Liver (tissue), 9 donors: Measurements from ENCODE around the gene TCF25. TPM values are rescaled to one million over a fixed set of nuclear protein-coding genes. Genes with fewer than 3 reads are reported as not detected.

Experiments used
- DNase-seq: peaks from one replicate; pipeline ENCODE4 v3.0.0-alpha.2; 2017; ENCODE audit warnings: low spot score
- H3K27ac ChIP-seq, 2 donors: one replicate each; pipeline ENCODE4 v1.7.0; 2013; ENCODE audit warnings: inconsistent platforms in 2 of 2, low read length in 2 of 2, control low read depth in 1 of 2, low read depth in 1 of 2, mild to moderate bottlenecking in 1 of 2
- H3K27me3 ChIP-seq, 4 donors: one replicate each; pipeline versions ENCODE4 v1.6.1 to v1.7.0; 2013; ENCODE audit warnings: low read length in 3 of 4, inconsistent platforms in 1 of 4, mild to moderate bottlenecking in 1 of 4, moderate library complexity in 1 of 4; ENCODE audit not compliant: control insufficient read depth in 4 of 4, insufficient read depth in 4 of 4
- H3K36me3 ChIP-seq, 4 donors: one replicate each; pipeline versions ENCODE4 v1.6.1 to v1.7.0; 2013; ENCODE audit warnings: low read length in 3 of 4, mild to moderate bottlenecking in 3 of 4, low read depth in 1 of 4, moderate library complexity in 1 of 4; ENCODE audit not compliant: control insufficient read depth in 4 of 4, insufficient read depth in 3 of 4
- H3K4me1 ChIP-seq, 4 donors: one replicate each; pipeline versions ENCODE4 v1.6.1 to v1.7.0; 2013; ENCODE audit warnings: low read length in 3 of 4, mild to moderate bottlenecking in 3 of 4, moderate library complexity in 1 of 4; ENCODE audit not compliant: control insufficient read depth in 4 of 4, insufficient read depth in 4 of 4
- H3K4me3 ChIP-seq, 3 donors: one replicate each; pipeline versions ENCODE4 v1.6.1 to v1.7.0; 2013; ENCODE audit warnings: low read length in 3 of 3, control low read depth in 1 of 3, low read depth in 1 of 3, mild to moderate bottlenecking in 1 of 3
- H3K9ac ChIP-seq, 2 donors: one replicate each; pipeline ENCODE4 v1.7.0; 2013; ENCODE audit warnings: low read length in 2 of 2, mild to moderate bottlenecking in 2 of 2, moderate library complexity in 2 of 2, control low read depth in 1 of 2, low read depth in 1 of 2
- H3K9me3 ChIP-seq, 4 donors: one replicate each; pipeline versions ENCODE4 v1.6.1 to v1.7.0; 2013; ENCODE audit warnings: low read length in 3 of 4; ENCODE audit not compliant: control insufficient read depth in 4 of 4
- FOXA1 ChIP-seq: IDR thresholded peaks from 2 replicates; pipeline ENCODE4 v1.6.1; 2016; ENCODE audit warnings: antibody characterized with exemption
- FOXA2 ChIP-seq: IDR thresholded peaks from 2 replicates; pipeline ENCODE4 v1.6.1; 2016; ENCODE audit warnings: antibody characterized with exemption
- GABPA ChIP-seq, 2 donors: IDR thresholded peaks in 1 of 2; conservative IDR thresholded peaks in 1 of 2; 2 replicates each; pipeline ENCODE4 v1.6.1; 2016; ENCODE audit warnings: antibody characterized with exemption in 2 of 2, mild to moderate bottlenecking in 1 of 2, moderate library complexity in 1 of 2
- HNF4A ChIP-seq, 2 donors: conservative IDR thresholded peaks; 2 replicates each; pipeline ENCODE4 v1.6.1; 2016; ENCODE audit warnings: antibody characterized with exemption in 2 of 2, mild to moderate bottlenecking in 2 of 2
- HNF4G ChIP-seq: IDR thresholded peaks from 2 replicates; pipeline ENCODE4 v1.6.1; 2016; ENCODE audit warnings: antibody characterized with exemption
- RAD21 ChIP-seq, 2 donors: IDR thresholded peaks; 2 replicates each; pipeline ENCODE4 v1.6.1; 2016; ENCODE audit warnings: antibody characterized with exemption in 2 of 2, mild to moderate bottlenecking in 2 of 2
- SP1 ChIP-seq: IDR thresholded peaks from 2 replicates; pipeline ENCODE4 v1.6.1; 2018; ENCODE audit warnings: antibody characterized with exemption, mild to moderate bottlenecking
- TAF1 ChIP-seq: conservative IDR thresholded peaks from 2 replicates; pipeline ENCODE4 v1.6.1; 2016; ENCODE audit warnings: antibody characterized with exemption, mild to moderate bottlenecking
- YY1 ChIP-seq: IDR thresholded peaks from 2 replicates; pipeline ENCODE4 v1.6.1; 2016; ENCODE audit warnings: antibody characterized with exemption, mild to moderate bottlenecking
- WGBS: extraction: QIAGEN DNeasy Blood & Tissue Kit; methylation state at CpG from one replicate; pipeline ENCODE4 v1.1.7; 2013; 5-methylcytosine and 5-hydroxymethylcytosine counted together
- polyA plus RNA-seq, 2 donors: library from polyadenylated mRNA; stranded (reverse) in 1 of 2; unstranded in 1 of 2; fragments of 200-250 nt in 1 of 2; fragments of >200 nt in 1 of 2; fragmentation: Nextera tagmentation in 1 of 2; extraction: Ambion mirVana in 1 of 2; gene quantifications; one replicate each; pipeline versions ENCODE4 v1.2.1 to v1.2.3, GENCODE V29; 2013 to 2015
- total RNA-seq, 2 donors: library from RNA; depleted of rRNA; stranded (reverse); fragments of >200 nt; gene quantifications; one replicate each; pipeline ENCODE4 v1.2.3, GENCODE V29; 2014
- TF ChIP-seq, protein P1 (sequence below): IDR thresholded peaks from 2 replicates; pipeline ENCODE4 v1.6.1; 2016; ENCODE audit warnings: antibody characterized with exemption
- TF ChIP-seq, protein P2 (sequence below): IDR thresholded peaks from 2 replicates; pipeline ENCODE4 v1.6.1; 2016; ENCODE audit warnings: antibody characterized with exemption
- TF ChIP-seq, protein P3 (sequence below): fragments of 150-350 bp; IDR thresholded peaks from 2 replicates; pipeline ENCODE4 v1.5.1; 2017; ENCODE audit warnings: improper control_type of control experiment, low read depth, low read length; ENCODE audit not compliant: missing input control
- TF ChIP-seq, protein P4 (sequence below): IDR thresholded peaks from 2 replicates; pipeline ENCODE4 v1.6.1; 2016; ENCODE audit warnings: antibody characterized with exemption, mild to moderate bottlenecking
- TF ChIP-seq, protein P5 (sequence below): IDR thresholded peaks from 2 replicates; pipeline ENCODE4 v1.6.1; 2016; ENCODE audit warnings: antibody characterized with exemption
- donor health status: healthy.
- donor health status: healthy.
- donor health status: healthy.
- donor health status: healthy.
- donor health status: healthy.

Gene TCF25
- total and polyA plus RNA-seq, 4 donors, result 59.6 to 98.8 (median 76.8) TPM

DNA sequence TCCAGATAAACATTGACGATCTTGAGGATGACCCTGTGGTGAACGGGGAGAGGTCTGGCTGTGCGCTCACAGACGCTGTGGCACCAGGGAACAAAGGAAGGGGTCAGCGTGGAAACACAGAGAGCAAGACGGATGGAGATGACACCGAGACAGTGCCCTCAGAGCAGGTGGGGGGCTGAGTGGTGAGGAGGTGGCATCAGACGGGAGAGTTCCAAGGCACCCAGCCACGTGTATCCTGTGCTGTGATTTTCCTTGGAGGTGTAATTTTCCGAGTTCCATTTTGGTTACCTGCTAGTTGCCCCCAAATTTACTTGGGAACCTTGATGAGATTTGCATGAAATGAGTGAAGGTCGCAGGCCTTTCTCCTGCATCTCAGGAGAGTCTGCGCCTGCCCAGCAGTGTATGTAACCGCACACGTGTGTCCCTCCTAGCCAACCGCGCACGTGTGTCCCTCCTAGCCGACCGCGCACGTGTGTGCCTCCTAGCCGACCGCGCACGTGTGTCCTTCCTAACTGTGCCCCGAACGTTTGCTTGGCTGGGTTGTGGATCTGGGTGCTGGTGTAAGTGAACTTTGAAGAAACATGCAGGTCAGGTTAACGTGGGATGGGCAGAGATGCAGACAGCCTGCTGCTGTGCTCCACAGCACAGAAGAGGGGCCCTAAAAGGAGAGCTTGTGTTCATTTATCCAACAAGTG is 10.1 kb downstream of the TCF25 start:
- WGBS, result 94% methylated on average over 28 of the region's 28 CpGs

More for the DNA sequence above, 10.1 kb downstream of the TCF25 start:
- no peak overlapping the region for H3K27ac ChIP-seq
- no peaks in the 10 kb centered on the region for H3K27me3 ChIP-seq
- H3K36me3 ChIP-seq, result peaks cover 27 to 73% (median 46%) of the 10 kb centered on the region in 4 donors
- no peak overlapping the region for H3K4me3 ChIP-seq
- no peaks in the 10 kb centered on the region for H3K4me1 ChIP-seq
- TF ChIP-seq, protein P1, sequence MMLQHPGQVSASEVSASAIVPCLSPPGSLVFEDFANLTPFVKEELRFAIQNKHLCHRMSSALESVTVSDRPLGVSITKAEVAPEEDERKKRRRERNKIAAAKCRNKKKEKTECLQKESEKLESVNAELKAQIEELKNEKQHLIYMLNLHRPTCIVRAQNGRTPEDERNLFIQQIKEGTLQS, result no peak
- TF ChIP-seq HNF4G (no peak), FOXA1 (no peak), HNF4A (conservative IDR thresholded peaks at IDR 0.05) (no peak), GABPA (IDR thresholded peaks at IDR 0.05 in 1 of 2, conservative IDR thresholded peaks at IDR 0.05 in 1 of 2) (no peak), TAF1 (no peak), YY1 (no peak), FOXA2 (no peak), SP1 (no peak), RAD21 (IDR thresholded peaks at IDR 0.05) (no peak)
- TF ChIP-seq, protein P2, sequence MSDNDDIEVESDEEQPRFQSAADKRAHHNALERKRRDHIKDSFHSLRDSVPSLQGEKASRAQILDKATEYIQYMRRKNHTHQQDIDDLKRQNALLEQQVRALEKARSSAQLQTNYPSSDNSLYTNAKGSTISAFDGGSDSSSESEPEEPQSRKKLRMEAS, result no peak
- TF ChIP-seq, protein P3, sequence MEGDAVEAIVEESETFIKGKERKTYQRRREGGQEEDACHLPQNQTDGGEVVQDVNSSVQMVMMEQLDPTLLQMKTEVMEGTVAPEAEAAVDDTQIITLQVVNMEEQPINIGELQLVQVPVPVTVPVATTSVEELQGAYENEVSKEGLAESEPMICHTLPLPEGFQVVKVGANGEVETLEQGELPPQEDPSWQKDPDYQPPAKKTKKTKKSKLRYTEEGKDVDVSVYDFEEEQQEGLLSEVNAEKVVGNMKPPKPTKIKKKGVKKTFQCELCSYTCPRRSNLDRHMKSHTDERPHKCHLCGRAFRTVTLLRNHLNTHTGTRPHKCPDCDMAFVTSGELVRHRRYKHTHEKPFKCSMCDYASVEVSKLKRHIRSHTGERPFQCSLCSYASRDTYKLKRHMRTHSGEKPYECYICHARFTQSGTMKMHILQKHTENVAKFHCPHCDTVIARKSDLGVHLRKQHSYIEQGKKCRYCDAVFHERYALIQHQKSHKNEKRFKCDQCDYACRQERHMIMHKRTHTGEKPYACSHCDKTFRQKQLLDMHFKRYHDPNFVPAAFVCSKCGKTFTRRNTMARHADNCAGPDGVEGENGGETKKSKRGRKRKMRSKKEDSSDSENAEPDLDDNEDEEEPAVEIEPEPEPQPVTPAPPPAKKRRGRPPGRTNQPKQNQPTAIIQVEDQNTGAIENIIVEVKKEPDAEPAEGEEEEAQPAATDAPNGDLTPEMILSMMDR, result no peak
- TF ChIP-seq, protein P4, sequence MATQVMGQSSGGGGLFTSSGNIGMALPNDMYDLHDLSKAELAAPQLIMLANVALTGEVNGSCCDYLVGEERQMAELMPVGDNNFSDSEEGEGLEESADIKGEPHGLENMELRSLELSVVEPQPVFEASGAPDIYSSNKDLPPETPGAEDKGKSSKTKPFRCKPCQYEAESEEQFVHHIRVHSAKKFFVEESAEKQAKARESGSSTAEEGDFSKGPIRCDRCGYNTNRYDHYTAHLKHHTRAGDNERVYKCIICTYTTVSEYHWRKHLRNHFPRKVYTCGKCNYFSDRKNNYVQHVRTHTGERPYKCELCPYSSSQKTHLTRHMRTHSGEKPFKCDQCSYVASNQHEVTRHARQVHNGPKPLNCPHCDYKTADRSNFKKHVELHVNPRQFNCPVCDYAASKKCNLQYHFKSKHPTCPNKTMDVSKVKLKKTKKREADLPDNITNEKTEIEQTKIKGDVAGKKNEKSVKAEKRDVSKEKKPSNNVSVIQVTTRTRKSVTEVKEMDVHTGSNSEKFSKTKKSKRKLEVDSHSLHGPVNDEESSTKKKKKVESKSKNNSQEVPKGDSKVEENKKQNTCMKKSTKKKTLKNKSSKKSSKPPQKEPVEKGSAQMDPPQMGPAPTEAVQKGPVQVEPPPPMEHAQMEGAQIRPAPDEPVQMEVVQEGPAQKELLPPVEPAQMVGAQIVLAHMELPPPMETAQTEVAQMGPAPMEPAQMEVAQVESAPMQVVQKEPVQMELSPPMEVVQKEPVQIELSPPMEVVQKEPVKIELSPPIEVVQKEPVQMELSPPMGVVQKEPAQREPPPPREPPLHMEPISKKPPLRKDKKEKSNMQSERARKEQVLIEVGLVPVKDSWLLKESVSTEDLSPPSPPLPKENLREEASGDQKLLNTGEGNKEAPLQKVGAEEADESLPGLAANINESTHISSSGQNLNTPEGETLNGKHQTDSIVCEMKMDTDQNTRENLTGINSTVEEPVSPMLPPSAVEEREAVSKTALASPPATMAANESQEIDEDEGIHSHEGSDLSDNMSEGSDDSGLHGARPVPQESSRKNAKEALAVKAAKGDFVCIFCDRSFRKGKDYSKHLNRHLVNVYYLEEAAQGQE, result no peak
- TF ChIP-seq, protein P5, sequence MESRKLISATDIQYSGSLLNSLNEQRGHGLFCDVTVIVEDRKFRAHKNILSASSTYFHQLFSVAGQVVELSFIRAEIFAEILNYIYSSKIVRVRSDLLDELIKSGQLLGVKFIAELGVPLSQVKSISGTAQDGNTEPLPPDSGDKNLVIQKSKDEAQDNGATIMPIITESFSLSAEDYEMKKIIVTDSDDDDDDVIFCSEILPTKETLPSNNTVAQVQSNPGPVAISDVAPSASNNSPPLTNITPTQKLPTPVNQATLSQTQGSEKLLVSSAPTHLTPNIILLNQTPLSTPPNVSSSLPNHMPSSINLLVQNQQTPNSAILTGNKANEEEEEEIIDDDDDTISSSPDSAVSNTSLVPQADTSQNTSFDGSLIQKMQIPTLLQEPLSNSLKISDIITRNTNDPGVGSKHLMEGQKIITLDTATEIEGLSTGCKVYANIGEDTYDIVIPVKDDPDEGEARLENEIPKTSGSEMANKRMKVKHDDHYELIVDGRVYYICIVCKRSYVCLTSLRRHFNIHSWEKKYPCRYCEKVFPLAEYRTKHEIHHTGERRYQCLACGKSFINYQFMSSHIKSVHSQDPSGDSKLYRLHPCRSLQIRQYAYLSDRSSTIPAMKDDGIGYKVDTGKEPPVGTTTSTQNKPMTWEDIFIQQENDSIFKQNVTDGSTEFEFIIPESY, result no peak
- DNase-seq, result no peak
- H3K9me3 ChIP-seq, result no peaks in the 10 kb centered on the region
- no peak overlapping the region for H3K9ac ChIP-seq
